ENCODE results near the gene TSPYL6.

- TF ChIP-seq, protein P1, sequence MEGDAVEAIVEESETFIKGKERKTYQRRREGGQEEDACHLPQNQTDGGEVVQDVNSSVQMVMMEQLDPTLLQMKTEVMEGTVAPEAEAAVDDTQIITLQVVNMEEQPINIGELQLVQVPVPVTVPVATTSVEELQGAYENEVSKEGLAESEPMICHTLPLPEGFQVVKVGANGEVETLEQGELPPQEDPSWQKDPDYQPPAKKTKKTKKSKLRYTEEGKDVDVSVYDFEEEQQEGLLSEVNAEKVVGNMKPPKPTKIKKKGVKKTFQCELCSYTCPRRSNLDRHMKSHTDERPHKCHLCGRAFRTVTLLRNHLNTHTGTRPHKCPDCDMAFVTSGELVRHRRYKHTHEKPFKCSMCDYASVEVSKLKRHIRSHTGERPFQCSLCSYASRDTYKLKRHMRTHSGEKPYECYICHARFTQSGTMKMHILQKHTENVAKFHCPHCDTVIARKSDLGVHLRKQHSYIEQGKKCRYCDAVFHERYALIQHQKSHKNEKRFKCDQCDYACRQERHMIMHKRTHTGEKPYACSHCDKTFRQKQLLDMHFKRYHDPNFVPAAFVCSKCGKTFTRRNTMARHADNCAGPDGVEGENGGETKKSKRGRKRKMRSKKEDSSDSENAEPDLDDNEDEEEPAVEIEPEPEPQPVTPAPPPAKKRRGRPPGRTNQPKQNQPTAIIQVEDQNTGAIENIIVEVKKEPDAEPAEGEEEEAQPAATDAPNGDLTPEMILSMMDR (IDR thresholded peaks at IDR 0.05) = no peak
- TF ChIP-seq POLR2AphosphoS5 (IDR thresholded peaks at IDR 0.05; ENCODE audit: low read depth, low read length) (no peak), REST (IDR thresholded peaks at IDR 0.05; ENCODE audit: insufficient read depth in 1 of 2, low read depth in 2 of 2, low read length in 1 of 2) (no peak)
Measured at GRCh38 chr2:54233832-54234649, 22.0 kb downstream of the TSPYL6 start.
